NCI-H2196 treated with DMSO at 0.1 percent for 48 hours (cell line): ENCODE data around the gene LCOR.
"Not testable (repeated sequence)": the region's sequence is repeated elsewhere in the genome, so short reads cannot be mapped to it uniquely, and the experiment has no call there.

Experiments
- DNase-seq: peaks from one replicate; lab custom pipeline; 2025; ENCODE audit not compliant: unreplicated experiment; lab: John Stamatoyannopoulos, UW

Gene LCOR

GRCh38 chr10:97028832-97029178 is 196.7 kb downstream of the LCOR start:
- no peak for DNase-seq

GRCh38 chr10:97029271-97029670 is 197.2 kb downstream of the LCOR start:
- DNase-seq: no peak

GRCh38 chr10:97030894-97031293 is 198.8 kb downstream of the LCOR start:
- DNase-seq: no peak

GRCh38 chr10:97031459-97031858 is 199.4 kb downstream of the LCOR start:
- DNase-seq: no peak

GRCh38 chr10:97032624-97033023 is 200.5 kb downstream of the LCOR start:
- no peak for DNase-seq

DNA sequence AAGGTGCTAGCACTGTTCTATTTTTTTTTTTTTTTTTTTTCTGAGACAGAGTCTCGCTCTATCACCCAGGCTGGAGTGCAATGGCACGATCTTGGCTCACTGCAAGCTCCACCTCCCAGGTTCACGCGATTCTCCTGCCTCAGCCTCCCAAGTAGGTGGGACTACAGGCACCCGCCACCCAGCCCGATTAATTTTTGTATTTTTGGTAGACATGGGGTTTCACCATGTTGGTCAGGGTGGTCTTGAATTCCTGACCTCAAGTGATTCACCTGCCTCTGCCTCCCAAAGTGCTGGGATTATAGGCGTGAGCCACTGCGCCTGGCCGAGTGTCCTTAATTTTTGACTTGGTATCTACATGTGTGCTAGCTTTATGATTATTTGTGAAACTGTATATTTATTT is 201.7 kb downstream of the LCOR start:
- DNase-seq: not testable (repeated sequence)

DNA sequence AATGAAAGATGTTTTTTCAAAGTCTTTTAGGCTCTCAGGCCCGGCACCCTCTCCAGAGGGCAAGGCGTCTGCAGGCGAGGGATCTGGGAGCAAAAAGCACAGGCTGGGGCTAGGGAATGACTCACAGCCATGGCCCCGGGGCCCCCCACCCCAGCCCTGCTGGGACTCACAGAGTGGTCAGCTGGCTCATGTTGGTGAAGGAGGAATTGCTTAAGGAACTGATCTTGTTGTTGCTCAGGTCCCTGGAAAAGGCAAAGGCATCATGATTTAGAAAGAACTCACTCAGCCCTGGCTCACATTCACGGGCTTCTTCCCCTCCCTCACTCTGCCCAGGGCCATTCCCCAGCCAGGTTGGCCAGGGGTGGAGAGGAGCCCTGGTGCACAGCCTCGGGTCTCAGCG is 202.2 kb downstream of the LCOR start:
- no peak for DNase-seq

- DNase-seq: no peak
These were observed 203.1 kb downstream of the LCOR start for GRCh38 chr10:97034958-97035769.

DNA sequence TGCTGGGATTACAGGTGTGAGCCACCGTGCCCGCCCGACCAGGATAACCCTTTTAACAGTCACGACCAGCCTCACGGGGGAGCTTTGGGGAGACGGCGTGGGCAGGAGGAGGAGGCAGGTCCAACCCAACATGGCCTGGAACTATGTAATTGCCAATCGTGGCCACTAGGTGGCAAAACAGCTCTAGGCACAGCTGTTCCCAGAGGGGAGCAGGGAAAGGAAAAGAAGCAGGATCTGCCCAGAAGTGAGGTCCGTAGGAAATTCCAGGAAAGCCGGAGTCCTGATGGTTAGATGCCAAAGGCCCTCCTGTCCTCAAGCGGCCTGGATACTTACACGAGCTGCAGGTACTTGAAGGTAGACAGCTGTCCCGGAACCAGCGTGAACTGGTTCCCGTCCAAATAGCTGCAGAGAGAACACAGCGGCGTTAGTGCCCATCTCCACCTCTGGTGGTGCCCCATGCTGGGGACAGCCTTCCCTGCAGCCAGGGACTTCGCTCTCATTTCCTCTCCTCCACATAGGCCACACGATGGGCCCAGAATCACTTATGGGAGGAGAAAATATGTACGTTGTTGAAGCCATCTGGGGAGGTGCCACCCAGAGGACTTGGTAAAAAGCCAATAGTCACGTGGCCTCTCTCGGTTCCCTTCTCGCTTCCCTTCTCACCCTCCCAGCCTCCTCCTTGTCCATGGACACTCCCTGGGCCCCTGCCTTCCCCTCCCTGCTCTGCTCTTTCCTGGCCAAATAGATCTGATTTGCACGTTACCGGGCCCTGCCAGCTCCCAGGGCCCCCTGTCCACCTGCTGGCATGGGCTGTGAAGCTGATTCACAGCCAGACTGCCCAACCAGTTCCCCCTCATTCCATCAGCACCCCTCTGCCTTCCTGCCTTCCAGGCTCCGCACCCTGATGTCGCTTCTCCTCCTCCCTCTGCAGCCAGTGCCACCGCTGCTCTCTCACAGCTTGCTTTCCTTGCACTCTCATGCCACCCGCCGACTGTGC is 205.6 kb downstream of the LCOR start:
- peak; percentile 53 for DNase-seq

GRCh38 chr10:97038688-97039087 is 206.6 kb downstream of the LCOR start:
- no peak for DNase-seq

GRCh38 chr10:97039538-97040247 is 207.6 kb downstream of the LCOR start:
- DNase-seq: no peak

GRCh38 chr10:97040248-97040584 is 208.1 kb downstream of the LCOR start:
- DNase-seq: no peak

DNA sequence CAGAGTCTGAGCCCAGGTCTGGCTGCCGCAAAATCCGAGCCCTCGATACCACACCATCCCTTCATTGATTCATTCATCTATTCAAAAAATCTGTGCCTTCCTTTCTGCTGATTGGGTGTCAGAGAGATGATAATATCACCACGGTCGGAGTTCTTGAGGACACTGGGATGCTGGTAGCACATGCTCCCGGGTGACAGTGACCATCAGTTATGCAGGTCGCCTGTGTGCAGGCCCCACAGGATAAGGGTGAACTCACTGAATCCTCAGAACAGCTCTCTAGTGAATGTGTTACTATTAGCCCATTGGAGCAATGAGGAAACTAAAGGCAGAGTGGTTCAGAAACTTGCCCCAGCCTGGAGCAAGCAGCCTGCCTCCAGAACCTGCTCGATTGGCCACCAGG is 208.6 kb downstream of the LCOR start:
- DNase-seq: no peak

DNA sequence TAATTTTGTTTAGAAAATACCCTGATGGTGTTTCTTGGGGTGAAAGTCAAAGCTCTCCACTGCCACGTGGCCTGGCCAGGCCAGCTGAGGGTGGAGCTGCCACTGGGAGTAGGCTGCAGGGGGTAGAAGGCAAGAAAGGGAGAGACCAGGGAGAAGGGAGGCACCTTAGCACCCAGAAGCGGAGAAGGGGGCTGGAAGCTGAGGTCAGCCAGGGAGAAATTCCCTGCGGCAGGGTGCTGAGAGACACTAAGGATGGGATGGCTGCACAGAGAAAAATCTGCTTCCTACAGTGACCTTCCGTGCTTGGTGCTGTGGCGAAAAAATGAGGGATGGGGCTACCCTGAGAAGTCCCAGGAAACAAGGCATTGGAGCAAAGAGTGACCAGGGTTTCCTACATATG is 210.0 kb downstream of the LCOR start:
- DNase-seq: no peak

DNA sequence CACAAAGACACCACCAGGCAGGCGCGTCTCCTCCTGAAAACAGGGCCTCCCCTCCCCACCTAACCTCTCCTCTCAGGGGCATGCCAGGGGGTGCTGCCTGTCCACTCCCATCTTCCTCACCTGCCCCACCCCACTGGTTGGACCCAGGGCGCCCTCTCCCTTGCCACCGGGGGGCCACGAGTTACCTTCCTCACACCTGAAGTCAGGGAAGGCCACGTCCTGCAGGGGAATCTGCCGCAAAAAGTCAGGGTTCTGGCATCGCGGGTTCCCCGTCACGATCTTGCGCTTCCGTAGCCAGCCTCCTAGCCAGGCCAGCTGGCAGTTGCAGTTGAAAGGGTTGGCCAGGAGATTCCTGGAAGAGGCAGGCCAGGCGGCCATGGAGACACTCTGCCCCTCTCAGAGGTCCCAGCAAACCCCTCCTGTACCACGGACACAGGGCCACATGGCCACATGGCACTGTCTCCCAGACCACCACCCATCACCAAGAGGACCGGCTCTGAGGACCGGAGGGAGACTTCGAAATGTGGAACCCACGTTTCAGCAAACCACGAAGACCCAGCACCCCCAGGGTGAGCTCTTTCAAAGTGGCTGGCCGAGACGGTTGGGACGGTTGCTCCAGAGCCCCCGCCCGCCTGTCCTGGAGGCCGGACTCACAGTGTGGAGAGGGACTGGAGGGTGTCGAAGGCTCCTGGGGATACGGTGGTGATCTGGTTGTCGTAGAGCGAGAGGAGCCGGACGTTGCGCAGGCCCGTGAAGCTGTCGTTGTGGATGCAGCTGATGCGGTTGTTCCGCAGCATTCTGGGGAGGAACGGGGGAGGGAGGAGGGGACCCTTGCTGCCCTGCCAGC is 210.8 kb downstream of the LCOR start:
- no peak for DNase-seq

DNA sequence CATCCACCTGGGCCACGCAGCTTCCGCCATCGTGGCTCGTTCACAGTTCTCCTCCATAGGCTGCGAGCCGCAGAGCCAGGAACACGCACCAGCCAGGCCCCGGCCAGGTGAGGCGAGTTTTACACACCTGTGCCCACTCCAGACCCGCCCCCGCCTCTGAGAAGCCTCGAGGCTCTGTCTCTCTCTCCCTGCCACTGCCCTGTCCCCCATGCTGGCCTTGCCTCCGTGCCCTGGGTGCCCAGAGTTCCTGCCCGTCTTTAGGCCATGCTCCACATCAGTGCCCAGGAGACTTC is 211.4 kb downstream of the LCOR start:
- DNase-seq: no peak
